ENCODE results near the gene ZBP1. TPM values are rescaled to one million over a fixed set of nuclear protein-coding genes. Genes with fewer than 3 reads are reported as not detected.

The ZBP1 gene
- polyA plus RNA-seq, 4 donors: 0.08 to 0.10 TPM; not detected in 2

GRCh38 chr20:57658833-57659516 lies 38.7 kb upstream of the ZBP1 start:
- no peak for DNase-seq (ENCODE audit: low read depth in 4 of 4, low spot score in 3 of 4)

- DNase-seq (ENCODE audit: low read depth in 4 of 4, low spot score in 3 of 4): no peak
Measured at GRCh38 chr20:57658447-57658832, 38.2 kb upstream of the ZBP1 start.

GRCh38 chr20:57657535-57658446 lies 37.6 kb upstream of the ZBP1 start:
- no peak for DNase-seq (ENCODE audit: low read depth in 4 of 4, low spot score in 3 of 4)

DNA sequence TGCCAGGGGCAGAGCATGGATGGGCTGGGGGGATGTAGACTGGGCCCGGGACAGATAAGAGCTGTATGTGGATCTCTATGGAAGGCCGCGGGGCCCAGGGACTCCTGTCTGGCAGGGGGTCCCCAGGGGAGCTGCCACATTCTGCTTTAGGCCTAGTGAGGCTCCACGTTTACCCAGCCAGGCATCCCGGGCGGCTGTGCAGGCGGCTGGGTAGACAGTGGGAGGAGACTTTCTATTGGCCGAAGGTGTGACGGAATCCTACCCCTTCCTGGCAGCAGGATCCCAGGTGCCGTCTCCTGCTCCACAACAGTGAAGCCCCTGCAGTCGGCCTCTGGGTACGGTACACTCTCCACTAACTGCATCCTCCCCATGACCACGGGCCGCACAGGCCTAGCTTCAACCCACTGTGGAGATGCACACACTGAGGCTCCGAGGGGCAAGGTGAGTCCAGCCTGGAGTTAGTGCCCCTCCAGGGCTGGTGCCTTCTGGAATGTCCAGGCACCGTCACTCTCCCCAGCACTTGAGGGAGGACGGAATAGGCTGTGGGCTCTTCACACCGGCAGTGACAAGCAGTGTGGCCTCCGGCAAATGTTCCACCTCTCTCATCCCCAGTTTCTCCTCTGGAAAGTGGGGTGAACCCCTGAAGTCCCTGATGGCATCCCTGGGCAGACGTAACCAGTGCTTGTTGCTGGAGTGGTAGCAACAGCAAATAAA lies 36.8 kb upstream of the ZBP1 start:
- no peak for DNase-seq (ENCODE audit: low read depth in 4 of 4, low spot score in 3 of 4)

DNA sequence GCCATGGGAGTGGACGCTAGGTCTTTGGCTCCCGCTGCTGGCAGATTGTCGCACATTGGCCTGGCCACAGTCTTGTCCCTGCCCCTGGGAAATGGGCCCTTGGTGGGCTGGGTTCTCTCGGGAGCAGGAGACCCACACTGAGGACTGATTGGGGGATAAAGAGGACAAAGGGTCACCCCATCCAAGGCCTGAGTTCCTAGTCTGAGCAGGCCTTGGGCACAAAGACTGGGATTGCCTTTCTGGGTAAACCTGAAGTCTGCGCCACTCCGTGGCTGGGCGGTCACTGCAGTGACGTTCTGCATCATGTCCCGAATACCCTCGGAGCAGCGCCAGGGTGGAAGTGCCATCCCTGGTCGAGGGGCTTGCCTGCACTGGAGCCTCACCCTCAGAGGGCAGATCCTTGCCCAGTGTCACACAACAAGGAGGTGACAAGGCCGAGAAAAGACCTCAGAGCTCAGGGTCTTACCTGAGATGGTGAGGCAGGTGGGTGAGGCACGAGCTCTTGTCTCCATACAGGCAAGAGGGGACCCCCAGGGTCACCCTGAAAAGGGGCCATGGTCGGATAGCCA lies 36.1 kb upstream of the ZBP1 start:
- no peak for DNase-seq (ENCODE audit: low read depth in 4 of 4, low spot score in 3 of 4)

GRCh38 chr20:57655809-57656155 lies 35.6 kb upstream of the ZBP1 start:
- DNase-seq (ENCODE audit: low read depth in 4 of 4, low spot score in 3 of 4): no peak

DNA sequence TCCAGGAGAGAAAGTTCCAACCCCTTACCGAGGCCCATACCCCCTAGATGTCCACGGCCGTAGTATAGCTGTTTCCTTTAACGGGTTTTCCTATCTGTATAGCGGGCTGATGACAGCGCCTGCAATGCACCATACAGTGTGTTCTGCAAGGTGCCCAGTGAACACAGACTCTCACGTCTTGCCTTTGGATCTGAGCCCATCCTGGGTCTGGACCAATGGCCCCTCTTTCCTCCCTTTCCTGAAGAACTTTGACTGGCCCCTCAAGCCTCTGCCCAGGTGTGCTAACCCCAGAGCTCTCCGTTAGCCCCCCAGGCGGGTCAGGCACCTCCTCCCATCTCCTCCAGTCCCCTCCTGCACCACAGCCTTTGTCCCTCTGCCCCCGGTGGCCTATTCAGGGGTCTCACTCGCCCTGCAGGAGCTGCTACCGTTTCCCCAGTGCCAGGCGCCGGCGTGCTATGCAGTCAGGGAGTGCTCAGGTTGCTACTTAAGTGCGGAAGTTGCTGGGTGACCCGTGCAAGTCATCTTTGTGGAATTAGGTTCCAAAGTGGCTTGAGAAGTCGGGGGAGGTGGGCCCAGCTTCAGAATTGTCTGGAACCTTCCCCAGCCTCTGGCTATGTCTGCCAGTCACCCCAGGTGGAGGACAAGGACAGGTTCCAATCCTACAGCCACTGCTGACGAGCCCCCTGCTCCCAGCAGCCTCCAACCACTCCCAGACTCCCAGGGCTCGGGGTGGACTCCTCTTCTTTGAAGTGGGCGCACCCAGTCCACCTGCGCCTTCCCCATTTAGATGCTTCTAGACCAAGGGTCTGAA lies 35.0 kb upstream of the ZBP1 start:
- DNase-seq (ENCODE audit: low read depth in 4 of 4, low spot score in 3 of 4): no peak

GRCh38 chr20:57654363-57654997 lies 34.3 kb upstream of the ZBP1 start:
- DNase-seq (ENCODE audit: low read depth in 4 of 4, low spot score in 3 of 4): peak; percentile 42 to 54 (median 50)

- DNase-seq (ENCODE audit: low read depth in 4 of 4, low spot score in 3 of 4): no peak
Measured at GRCh38 chr20:57653910-57654309, 33.7 kb upstream of the ZBP1 start.

- no peak for DNase-seq (ENCODE audit: low read depth in 4 of 4, low spot score in 3 of 4)
Measured at GRCh38 chr20:57653546-57653900, 33.3 kb upstream of the ZBP1 start.

- DNase-seq (ENCODE audit: low read depth in 4 of 4, low spot score in 3 of 4): no peak
Measured at GRCh38 chr20:57652606-57653545, 32.6 kb upstream of the ZBP1 start.

DNA sequence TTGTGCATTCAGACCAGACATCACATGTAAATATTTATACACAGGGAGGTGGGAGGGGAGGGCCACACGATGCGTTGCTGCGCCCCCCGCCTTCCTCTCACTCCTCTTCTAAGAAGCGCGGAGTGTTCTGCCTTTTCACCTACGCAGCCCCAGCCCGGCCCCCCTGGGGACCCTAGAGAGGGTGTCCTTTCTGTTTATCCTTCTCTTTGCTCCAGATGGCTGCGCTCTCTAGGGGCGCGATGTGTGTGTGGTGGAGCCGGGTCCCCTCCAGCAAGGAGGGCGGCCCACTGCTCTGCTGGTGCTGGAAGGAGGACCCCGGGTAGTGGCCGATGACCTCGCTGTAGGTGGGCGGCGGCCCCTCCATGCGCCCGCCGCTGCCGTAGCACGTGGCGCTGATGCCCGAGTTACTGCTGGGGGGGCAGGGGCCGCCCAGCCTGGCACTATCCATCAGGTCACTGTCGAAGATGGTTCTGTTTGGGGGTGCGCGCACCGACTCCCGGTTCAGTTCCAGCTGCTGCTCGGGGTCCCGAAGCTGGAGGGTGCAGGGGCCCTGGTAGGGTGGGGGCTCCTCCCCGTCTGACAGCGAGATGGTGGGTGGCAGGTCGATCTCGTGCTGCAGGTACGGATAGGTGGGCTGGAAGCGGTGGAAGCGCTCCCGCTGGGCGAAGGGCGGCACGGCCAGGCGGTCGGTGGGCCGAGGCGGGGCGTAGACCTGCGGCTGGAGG lies 31.8 kb upstream of the ZBP1 start:
- DNase-seq (ENCODE audit: low read depth in 4 of 4, low spot score in 3 of 4): no peak

DNA sequence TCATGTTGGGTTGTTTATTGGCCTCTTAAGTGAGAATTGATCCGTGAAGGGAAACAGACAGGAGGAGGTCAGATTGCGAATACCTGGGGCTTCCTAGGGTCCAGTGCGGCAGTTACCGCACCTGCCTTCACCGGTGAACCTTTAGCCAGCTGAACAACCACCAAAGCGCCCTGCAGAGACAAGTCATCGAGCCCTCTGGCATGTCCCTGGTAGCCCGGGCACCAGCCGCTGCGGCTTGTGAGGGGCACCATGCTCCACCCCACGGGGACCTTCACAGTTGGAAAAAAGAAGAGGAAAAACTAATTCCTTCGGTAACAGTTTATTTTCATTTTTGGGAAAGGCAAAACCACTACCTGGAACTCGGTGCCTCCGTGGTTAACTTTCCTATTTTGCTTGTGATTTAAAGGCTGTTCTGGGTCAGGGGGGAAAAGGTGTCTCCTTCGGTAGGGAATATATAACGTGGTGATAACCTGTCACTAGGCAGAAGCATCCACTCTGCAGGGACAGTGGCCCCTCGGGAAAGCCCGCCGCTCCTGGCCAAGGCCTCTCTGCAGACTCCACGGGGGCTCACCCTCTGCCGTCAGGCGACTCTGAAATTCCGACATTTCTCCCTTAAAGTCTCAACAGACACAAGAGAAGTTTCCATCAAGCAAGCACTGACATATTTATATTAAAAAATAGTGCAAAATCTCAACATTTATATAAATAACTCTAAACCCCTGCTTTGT lies 30.7 kb upstream of the ZBP1 start:
- DNase-seq (ENCODE audit: low read depth in 4 of 4, low spot score in 3 of 4): no peak

GRCh38 chr20:57650266-57650665 lies 30.0 kb upstream of the ZBP1 start:
- no peak for DNase-seq (ENCODE audit: low read depth in 4 of 4, low spot score in 3 of 4)

- no peak for DNase-seq (ENCODE audit: low read depth in 4 of 4, low spot score in 3 of 4)
Measured at GRCh38 chr20:57649617-57650015, 29.4 kb upstream of the ZBP1 start.

DNA sequence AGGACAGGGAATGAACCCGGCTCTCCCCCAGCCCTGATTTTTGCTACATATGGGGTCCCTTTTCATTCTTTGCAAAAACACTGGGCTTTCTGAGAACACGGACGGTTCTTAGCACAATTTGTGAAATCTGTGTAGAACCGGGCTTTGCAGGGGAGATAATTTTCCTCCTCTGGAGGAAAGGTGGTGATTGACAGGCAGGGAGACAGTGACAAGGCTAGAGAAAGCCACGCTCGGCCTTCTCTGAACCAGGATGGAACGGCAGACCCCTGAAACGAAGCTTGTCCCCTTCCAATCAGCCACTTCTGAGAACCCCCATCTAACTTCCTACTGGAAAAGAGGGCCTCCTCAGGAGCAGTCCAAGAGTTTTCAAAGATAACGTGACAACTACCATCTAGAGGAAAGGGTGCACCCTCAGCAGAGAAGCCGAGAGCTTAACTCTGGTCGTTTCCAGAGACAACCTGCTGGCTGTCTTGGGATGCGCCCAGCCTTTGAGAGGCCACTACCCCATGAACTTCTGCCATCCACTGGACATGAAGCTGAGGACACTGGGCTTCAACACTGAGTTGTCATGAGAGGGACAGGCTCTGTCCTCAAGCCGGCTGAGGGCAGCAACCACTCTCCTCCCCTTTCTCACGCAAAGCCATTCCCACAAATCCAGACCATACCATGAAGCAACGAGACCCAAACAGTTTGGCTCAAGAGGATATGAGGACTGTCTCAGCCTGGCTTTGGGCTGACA lies 28.8 kb upstream of the ZBP1 start:
- DNase-seq (ENCODE audit: low read depth in 4 of 4, low spot score in 3 of 4): no peak

Data from left renal pelvis (tissue), 4 donors.